H1 (cell line): Measurements from ENCODE around the gene ATXN1L.

Experiments
- CTCF ChIP-seq, 3 experiments: IDR thresholded peaks; 1 replicate in 2 of 3; 2 replicates in 1 of 3; pipeline versions ENCODE4 v1.5.1 to v1.6.1; 2011; ENCODE audit warnings: low read length in 3 of 3, mild to moderate bottlenecking in 3 of 3, inconsistent platforms in 2 of 3, low read depth in 1 of 3, moderate library complexity in 1 of 3; ENCODE audit not compliant: insufficient read depth in 1 of 3; ENCODE audit errors: control extremely low read depth in 1 of 3
- EZH2 ChIP-seq: fragments of 200-600 bp; sonication (generic); IDR thresholded peaks from 2 replicates; pipeline ENCODE4 v1.7.1; 2012; ENCODE audit warnings: low read depth, mild to moderate bottlenecking, moderate library complexity, low read length, inconsistent platforms; ENCODE audit not compliant: severe bottlenecking
- TAF1 ChIP-seq: IDR thresholded peaks from 2 replicates; pipeline ENCODE4 v1.6.1; 2011; ENCODE audit warnings: mild to moderate bottlenecking, low read depth, low read length

GRCh38 chr16:71846431-71846830 is 655 bp downstream of the ATXN1L start:
- no peak for TF ChIP-seq EZH2
- TF ChIP-seq CTCF (IDR thresholded peaks at IDR 0.05; ENCODE audit: control extremely low read depth in 1 of 3, insufficient read depth in 1 of 3, low read depth in 1 of 3, low read length in 3 of 3), result no peak
- TF ChIP-seq TAF1, result no peak
